Mesothelial cell of epicardium (in vitro differentiated cells): ENCODE data around the gene ATP8B3. TPM values are rescaled to one million over a fixed set of nuclear protein-coding genes. Genes with fewer than 3 reads are reported as not detected.

Source experiments
- DNase-seq, 2 experiments: peaks; one replicate each; pipeline ENCODE4 v3.0.0; 2021; ENCODE audit warnings: low spot score in 2 of 2; ENCODE audit not compliant: unreplicated experiment in 2 of 2
- H3K27ac Mint-ChIP-seq: 2 replicates; pipeline ENCODE4 v1.8.0; 2021; ENCODE audit warnings: mixed read lengths
- H3K27me3 Mint-ChIP-seq: 2 replicates; pipeline ENCODE4 v1.8.0; 2021; ENCODE audit warnings: low read depth, mixed read lengths
- H3K36me3 Mint-ChIP-seq: 2 replicates; pipeline ENCODE4 v1.8.0; 2021; ENCODE audit warnings: mixed read lengths
- H3K4me1 Mint-ChIP-seq: 2 replicates; pipeline ENCODE4 v1.8.0; 2021; ENCODE audit warnings: mixed read lengths
- H3K4me3 Mint-ChIP-seq: 2 replicates; pipeline ENCODE4 v1.8.0; 2021; ENCODE audit warnings: mild to moderate bottlenecking, moderate library complexity, mixed read lengths
- H3K9me3 Mint-ChIP-seq: 2 replicates; pipeline ENCODE4 v1.8.0; 2021; ENCODE audit warnings: mixed read lengths
- total RNA-seq: library from RNA; stranded (reverse); gene quantifications from 3 replicates; pipeline ENCODE4 v1.2.1, GENCODE V29; 2021
- TF ChIP-seq, protein P1 (sequence below): fragments of 200-600 bp; sonication (generic); IDR thresholded peaks from one replicate; pipeline ENCODE4 v1.5.0; 2021; ENCODE audit warnings: antibody characterized with exemption; ENCODE audit not compliant: unreplicated experiment

Gene ATP8B3
- total RNA-seq, 1 donor from 2014 or later: 2.2 TPM

DNA sequence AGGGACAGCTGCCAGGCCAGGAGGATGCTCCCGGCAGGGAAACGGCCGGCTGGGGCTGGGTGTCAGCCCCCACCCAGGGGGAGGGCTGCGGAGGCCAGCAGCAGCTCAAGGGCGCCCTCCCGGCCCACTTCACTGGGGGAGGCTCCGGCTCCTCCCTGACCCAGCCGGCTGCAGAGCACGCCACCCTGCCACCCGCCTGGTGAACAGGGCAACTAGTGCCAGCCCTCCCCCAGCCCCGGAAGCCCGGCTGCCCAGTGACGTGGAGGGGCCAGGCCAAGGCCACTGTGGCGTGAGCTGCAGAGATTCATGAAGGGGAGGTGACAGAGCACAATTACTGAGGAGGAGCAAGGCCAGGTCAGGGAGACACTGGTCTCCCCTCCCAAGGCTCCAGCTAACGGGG, 21.5 kb upstream of the ATP8B3 start:
- H3K27me3 Mint-ChIP-seq: no peaks in the 10 kb centered on the region
- TF ChIP-seq, protein P1, sequence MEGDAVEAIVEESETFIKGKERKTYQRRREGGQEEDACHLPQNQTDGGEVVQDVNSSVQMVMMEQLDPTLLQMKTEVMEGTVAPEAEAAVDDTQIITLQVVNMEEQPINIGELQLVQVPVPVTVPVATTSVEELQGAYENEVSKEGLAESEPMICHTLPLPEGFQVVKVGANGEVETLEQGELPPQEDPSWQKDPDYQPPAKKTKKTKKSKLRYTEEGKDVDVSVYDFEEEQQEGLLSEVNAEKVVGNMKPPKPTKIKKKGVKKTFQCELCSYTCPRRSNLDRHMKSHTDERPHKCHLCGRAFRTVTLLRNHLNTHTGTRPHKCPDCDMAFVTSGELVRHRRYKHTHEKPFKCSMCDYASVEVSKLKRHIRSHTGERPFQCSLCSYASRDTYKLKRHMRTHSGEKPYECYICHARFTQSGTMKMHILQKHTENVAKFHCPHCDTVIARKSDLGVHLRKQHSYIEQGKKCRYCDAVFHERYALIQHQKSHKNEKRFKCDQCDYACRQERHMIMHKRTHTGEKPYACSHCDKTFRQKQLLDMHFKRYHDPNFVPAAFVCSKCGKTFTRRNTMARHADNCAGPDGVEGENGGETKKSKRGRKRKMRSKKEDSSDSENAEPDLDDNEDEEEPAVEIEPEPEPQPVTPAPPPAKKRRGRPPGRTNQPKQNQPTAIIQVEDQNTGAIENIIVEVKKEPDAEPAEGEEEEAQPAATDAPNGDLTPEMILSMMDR: no peak
- H3K4me1 Mint-ChIP-seq: no peaks in the 10 kb centered on the region
- H3K36me3 Mint-ChIP-seq: peaks cover 6% of the 10 kb centered on the region
- H3K9me3 Mint-ChIP-seq: no peaks in the 10 kb centered on the region
- no peak overlapping the region for H3K4me3 Mint-ChIP-seq
- H3K27ac Mint-ChIP-seq: no peak overlapping the region
- no peak for DNase-seq

DNA sequence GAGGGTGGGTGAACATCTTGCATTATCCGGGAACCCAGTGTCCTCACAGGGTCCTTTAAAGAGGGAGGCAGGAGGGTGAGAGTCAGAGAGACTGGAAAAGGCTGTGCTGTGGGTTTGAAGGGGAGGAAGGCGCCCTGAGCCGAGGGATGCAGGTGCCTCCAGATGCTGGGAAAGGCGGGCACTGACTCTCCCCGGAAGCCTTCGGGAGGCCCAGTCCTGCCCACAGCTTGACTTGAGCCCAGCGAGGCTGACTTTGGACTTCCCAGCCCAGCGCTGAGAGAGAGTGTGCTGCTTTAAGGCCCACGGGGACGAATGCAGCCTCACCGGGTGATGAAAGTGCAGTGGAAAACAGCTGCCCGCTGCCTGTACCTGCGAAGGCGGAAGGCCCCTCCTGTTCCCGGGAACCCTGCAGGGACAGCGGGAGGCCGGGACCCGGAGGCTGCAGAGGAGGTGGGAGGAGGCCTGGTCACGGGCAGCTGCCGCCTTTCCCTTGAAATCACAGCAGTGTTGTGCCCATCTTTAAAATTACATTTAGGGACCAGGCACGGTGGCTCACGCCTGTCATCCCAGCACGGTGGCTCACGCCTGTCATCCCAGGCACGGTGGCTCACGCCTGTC, 20.1 kb upstream of the ATP8B3 start:
- Mint-ChIP-seq H3K4me3 (no peak overlapping the region), H3K9me3 (no peaks in the 10 kb centered on the region), H3K4me1 (no peaks in the 10 kb centered on the region), H3K27ac (no peak overlapping the region), H3K27me3 (no peaks in the 10 kb centered on the region), H3K36me3 (peaks cover 6% of the 10 kb centered on the region)
- TF ChIP-seq, protein P1: no peak
- no peak for DNase-seq

- peaks cover 7% of the 10 kb centered on the region for H3K36me3 Mint-ChIP-seq
- TF ChIP-seq, protein P1: no peak
- H3K27me3 Mint-ChIP-seq: no peaks in the 10 kb centered on the region
- H3K4me1 Mint-ChIP-seq: no peaks in the 10 kb centered on the region
- H3K9me3 Mint-ChIP-seq: no peaks in the 10 kb centered on the region
- H3K27ac Mint-ChIP-seq: no peak overlapping the region
- H3K4me3 Mint-ChIP-seq: no peak overlapping the region
- no peak for DNase-seq
These were observed 18.9 kb upstream of the ATP8B3 start for GRCh38 chr19:1830978-1831377.

DNA sequence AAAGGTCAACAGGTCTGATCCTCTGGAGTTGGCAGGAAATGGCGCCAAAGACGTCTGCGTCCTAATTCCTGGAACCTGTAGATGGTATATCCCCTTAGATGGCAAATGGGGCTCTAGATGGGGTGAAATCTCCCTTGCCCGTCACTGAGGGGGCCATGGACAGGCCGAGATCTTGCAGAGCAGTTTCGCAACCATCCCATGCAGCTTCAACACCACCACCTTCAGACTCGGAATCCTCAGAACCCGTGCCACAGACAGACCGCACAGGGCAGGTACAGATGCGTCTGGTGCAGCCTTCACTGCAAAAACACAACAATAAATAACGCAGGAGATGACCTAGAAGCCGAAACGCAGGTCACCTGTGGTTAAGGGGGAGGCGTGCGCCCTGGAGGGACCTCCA, 18.5 kb upstream of the ATP8B3 start:
- peaks cover 10% of the 10 kb centered on the region for H3K36me3 Mint-ChIP-seq
- no peak for DNase-seq
- H3K9me3 Mint-ChIP-seq: no peaks in the 10 kb centered on the region
- TF ChIP-seq, protein P1: no peak
- H3K4me3 Mint-ChIP-seq: no peak overlapping the region
- H3K4me1 Mint-ChIP-seq: peaks cover 1% of the 10 kb centered on the region
- H3K27ac Mint-ChIP-seq: no peak overlapping the region
- H3K27me3 Mint-ChIP-seq: no peaks in the 10 kb centered on the region

DNA sequence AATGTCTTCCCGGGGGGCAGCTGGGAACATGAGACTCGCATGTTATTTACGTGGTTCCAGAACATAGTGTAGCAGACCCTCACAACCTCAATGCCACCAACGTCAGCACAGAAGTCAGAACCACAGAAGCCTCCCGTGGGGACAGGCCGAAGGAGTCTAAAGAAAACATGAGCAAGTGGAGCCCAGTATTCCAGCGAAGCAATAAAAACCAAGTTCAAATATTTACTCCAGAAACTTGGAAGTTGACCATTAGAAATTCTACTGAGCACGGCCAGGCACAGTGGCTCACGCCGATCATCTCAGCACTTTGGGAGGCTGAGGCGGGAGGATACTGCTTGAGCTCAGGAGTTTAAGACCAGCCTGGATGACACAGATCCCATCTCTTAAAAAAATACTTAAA, 17.9 kb upstream of the ATP8B3 start:
- Mint-ChIP-seq H3K27me3 (no peaks in the 10 kb centered on the region), H3K4me3 (no peak overlapping the region), H3K27ac (no peak overlapping the region), H3K4me1 (peaks cover 1% of the 10 kb centered on the region), H3K9me3 (no peaks in the 10 kb centered on the region), H3K36me3 (peaks cover 10% of the 10 kb centered on the region)
- TF ChIP-seq, protein P1: no peak
- DNase-seq: no peak
